Gastroesophageal sphincter (tissue), 4 donors: ENCODE data around the gene C7orf25. TPM values are rescaled to one million over a fixed set of nuclear protein-coding genes. Genes with fewer than 3 reads are reported as not detected.

Experiments used
- ATAC-seq: fragments of 150-250 bp; one replicate; pipeline ENCODE4 v1.9.1; 2016; ENCODE audit warnings: mild to moderate bottlenecking, moderate library complexity
- H3K27ac ChIP-seq, 4 donors: fragments of 200-600 bp; sonication (generic) in 3 of 4; 1 replicate in 3 of 4; 2 replicates in 1 of 4; pipeline ENCODE4 v1.5.1; 2016 to 2019
- H3K27me3 ChIP-seq: fragments of 200-600 bp; sonication (generic); one replicate; pipeline ENCODE4 v1.5.1; 2019
- H3K36me3 ChIP-seq, 2 donors: fragments of 200-600 bp; sonication (generic); one replicate each; pipeline ENCODE4 v1.5.1; 2019; ENCODE audit warnings: control low read depth in 1 of 2
- H3K4me1 ChIP-seq, 3 donors: fragments of 200-600 bp; sonication (generic); 1 replicate in 2 of 3; 2 replicates in 1 of 3; pipeline ENCODE4 v1.5.1; 2016 to 2019; ENCODE audit warnings: control low read depth in 2 of 3
- H3K4me3 ChIP-seq, 2 donors: fragments of 200-600 bp; sonication (generic); one replicate each; pipeline ENCODE4 v1.5.1; 2019; ENCODE audit warnings: mild to moderate bottlenecking in 1 of 2, moderate library complexity in 1 of 2
- H3K9me3 ChIP-seq, 3 donors: fragments of 200-600 bp; sonication (generic); one replicate each; pipeline ENCODE4 v1.5.1; 2017 to 2019; ENCODE audit warnings: control low read depth in 2 of 3
- EP300 ChIP-seq: sonication (generic); formaldehyde crosslinking; IDR thresholded peaks from one replicate; pipeline ENCODE4 v1.6.1; 2017; ENCODE audit warnings: antibody characterized with exemption, mild to moderate bottlenecking
- POLR2A ChIP-seq, 2 donors: fragments of 450-650 bp; IDR thresholded peaks; one replicate each; pipeline ENCODE4 v1.6.1; 2017; ENCODE audit warnings: antibody characterized with exemption in 2 of 2, mild to moderate bottlenecking in 2 of 2, moderate library complexity in 1 of 2
- POLR2AphosphoS5 ChIP-seq: sonication (generic); formaldehyde crosslinking; IDR thresholded peaks from one replicate; pipeline ENCODE4 v1.6.1; 2017; ENCODE audit warnings: antibody characterized with exemption
- WGBS, 2 donors: methylation state at CpG; one replicate each; pipeline ENCODE4 v1.1.5; 2018; ENCODE audit warnings: low coverage in 1 of 2; 5-methylcytosine and 5-hydroxymethylcytosine counted together
- total RNA-seq, 4 donors: library from RNA; depleted of rRNA; stranded (reverse); fragments of >200 nt; gene quantifications; one replicate each; pipeline ENCODE4 v1.1.0, GENCODE V29; 2016
- TF ChIP-seq, protein P1 (sequence below), 4 experiments: fragments of 200-600 bp in 2 of 4; fragments of 450-650 bp in 2 of 4; sonication (generic) in 1 of 4; IDR thresholded peaks; one replicate each; pipeline ENCODE4 v1.5.1; 2017 to 2019; ENCODE audit warnings: antibody characterized with exemption in 4 of 4, mild to moderate bottlenecking in 2 of 4, moderate library complexity in 2 of 4

C7orf25 gene
- total RNA-seq, 4 donors from 2014 or later = 10.5 to 15.4 (median 12.5) TPM

DNA sequence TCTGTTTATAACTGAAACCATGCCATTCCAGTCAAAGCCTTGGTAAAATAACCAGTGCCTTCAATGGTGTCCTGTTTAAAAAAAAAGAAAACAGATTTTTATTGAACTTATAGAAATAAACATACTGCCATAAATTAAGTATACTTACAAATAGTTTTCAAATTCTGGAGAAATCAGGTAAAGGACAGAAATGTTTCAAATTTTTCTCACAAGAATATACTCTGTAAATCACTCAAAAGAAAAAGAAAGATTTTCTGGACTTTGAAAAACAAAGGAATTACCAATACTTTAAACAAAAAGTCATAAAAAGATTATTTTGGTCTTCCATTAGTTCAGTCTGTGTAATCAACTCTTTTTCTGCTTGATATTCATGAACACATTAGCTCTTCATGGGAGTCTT is 44.2 kb upstream of the C7orf25 start:
- no peaks in the 10 kb centered on the region for H3K36me3 ChIP-seq
- TF ChIP-seq, protein P1, sequence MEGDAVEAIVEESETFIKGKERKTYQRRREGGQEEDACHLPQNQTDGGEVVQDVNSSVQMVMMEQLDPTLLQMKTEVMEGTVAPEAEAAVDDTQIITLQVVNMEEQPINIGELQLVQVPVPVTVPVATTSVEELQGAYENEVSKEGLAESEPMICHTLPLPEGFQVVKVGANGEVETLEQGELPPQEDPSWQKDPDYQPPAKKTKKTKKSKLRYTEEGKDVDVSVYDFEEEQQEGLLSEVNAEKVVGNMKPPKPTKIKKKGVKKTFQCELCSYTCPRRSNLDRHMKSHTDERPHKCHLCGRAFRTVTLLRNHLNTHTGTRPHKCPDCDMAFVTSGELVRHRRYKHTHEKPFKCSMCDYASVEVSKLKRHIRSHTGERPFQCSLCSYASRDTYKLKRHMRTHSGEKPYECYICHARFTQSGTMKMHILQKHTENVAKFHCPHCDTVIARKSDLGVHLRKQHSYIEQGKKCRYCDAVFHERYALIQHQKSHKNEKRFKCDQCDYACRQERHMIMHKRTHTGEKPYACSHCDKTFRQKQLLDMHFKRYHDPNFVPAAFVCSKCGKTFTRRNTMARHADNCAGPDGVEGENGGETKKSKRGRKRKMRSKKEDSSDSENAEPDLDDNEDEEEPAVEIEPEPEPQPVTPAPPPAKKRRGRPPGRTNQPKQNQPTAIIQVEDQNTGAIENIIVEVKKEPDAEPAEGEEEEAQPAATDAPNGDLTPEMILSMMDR (IDR thresholded peaks at IDR 0.05) = no peak
- no peak for TF ChIP-seq POLR2A (IDR thresholded peaks at IDR 0.05)
- TF ChIP-seq POLR2AphosphoS5 = no peak
- no peak for TF ChIP-seq EP300
- ATAC-seq = no peak

DNA sequence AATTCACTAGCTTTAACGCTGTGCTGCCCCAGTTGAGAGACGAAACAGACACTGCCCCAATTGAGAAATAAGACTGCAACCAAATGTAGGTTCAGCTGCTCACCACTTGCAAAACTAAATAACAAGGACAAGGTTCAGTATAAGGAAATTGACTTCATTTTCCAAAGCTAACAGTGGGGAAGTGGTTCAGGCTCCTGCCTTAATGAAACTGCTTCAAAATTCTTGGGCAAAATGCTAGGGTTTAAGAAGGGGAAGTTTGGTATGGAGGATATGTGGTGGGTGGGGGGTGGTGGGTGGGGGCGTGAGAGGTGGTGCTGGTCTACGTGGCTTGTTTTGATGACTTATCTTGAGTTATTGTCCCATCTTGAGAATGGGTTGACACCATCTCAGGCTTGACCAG is 42.1 kb upstream of the C7orf25 start:
- no peak for ATAC-seq
- H3K27me3 ChIP-seq = no peaks in the 10 kb centered on the region
- no peaks in the 10 kb centered on the region for H3K9me3 ChIP-seq
- H3K27ac ChIP-seq = no peak overlapping the region
- H3K4me3 ChIP-seq = no peak overlapping the region
- TF ChIP-seq, protein P1 (IDR thresholded peaks at IDR 0.05) = no peak
- 88 to 90% methylated on average over 4 of the region's 4 CpGs for WGBS, 2 donors
- no peaks in the 10 kb centered on the region for H3K36me3 ChIP-seq
- H3K4me1 ChIP-seq = no peaks in the 10 kb centered on the region

More for the DNA sequence above, 44.2 kb upstream of the C7orf25 start:
- no peaks in the 10 kb centered on the region for H3K4me1 ChIP-seq
- H3K27ac ChIP-seq = no peak overlapping the region
- no peak overlapping the region for H3K4me3 ChIP-seq
- H3K9me3 ChIP-seq = no peaks in the 10 kb centered on the region
- no peaks in the 10 kb centered on the region for H3K27me3 ChIP-seq

DNA sequence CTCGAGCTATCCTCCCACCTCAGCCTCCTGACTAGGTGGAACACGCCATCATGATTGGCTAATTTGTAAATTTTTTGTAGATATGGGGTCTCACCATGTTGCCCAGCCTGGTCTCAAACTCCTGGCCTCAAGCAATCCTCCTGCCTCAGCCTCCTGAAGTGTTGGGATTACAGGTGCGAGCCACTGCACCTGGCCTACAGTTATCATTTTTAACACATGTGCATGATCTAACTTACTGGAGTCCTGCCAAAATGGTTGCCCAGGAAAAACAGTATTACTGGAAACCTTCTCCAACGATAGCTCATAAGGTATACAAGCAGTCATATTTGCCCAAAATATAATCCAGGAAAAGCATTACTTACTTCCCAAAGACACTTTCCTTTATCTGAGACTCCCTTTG is 40.5 kb upstream of the C7orf25 start:
- no peak overlapping the region for H3K27ac ChIP-seq
- 64 to 75% methylated on average over 3 of the region's 4 CpGs for WGBS, 2 donors
- no peak for ATAC-seq
- H3K4me3 ChIP-seq = no peak overlapping the region
- H3K9me3 ChIP-seq = no peaks in the 10 kb centered on the region
- no peaks in the 10 kb centered on the region for H3K36me3 ChIP-seq
- H3K27me3 ChIP-seq = no peaks in the 10 kb centered on the region
- TF ChIP-seq, protein P1 (IDR thresholded peaks at IDR 0.05) = no peak
- TF ChIP-seq POLR2AphosphoS5 (no peak), EP300 (no peak), POLR2A (IDR thresholded peaks at IDR 0.05) (no peak)
- H3K4me1 ChIP-seq = no peaks in the 10 kb centered on the region

DNA sequence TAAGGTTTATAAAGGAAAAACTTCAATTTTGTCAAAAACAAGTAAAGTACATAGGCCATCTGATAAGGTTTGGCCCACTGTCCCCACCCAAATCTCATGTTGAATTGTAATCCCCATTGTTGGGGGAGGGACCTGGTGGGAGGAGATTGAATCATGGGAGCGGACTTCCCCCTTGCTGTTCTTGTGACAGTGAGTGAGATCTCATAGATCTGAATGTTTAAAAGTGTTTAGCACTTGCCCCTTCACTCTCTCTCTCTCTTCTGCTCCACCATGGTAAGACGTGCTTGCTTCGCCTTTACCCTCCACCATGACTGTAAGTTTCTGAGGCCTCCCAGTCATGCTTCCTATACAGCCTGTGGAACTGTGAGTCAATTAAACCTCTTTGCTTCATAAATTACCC is 38.5 kb upstream of the C7orf25 start:
- no peaks in the 10 kb centered on the region for H3K36me3 ChIP-seq
- no peak overlapping the region for H3K4me3 ChIP-seq
- TF ChIP-seq POLR2AphosphoS5 (no peak), EP300 (no peak), POLR2A (IDR thresholded peaks at IDR 0.05) (no peak)
- TF ChIP-seq, protein P1 (IDR thresholded peaks at IDR 0.05) = no peak
- H3K9me3 ChIP-seq = no peaks in the 10 kb centered on the region
- H3K27me3 ChIP-seq = no peaks in the 10 kb centered on the region
- 61 to 65% methylated on average over 3 of the region's 3 CpGs for WGBS, 2 donors
- ATAC-seq = no peak
- H3K27ac ChIP-seq = no peak overlapping the region
- H3K4me1 ChIP-seq = no peaks in the 10 kb centered on the region

DNA sequence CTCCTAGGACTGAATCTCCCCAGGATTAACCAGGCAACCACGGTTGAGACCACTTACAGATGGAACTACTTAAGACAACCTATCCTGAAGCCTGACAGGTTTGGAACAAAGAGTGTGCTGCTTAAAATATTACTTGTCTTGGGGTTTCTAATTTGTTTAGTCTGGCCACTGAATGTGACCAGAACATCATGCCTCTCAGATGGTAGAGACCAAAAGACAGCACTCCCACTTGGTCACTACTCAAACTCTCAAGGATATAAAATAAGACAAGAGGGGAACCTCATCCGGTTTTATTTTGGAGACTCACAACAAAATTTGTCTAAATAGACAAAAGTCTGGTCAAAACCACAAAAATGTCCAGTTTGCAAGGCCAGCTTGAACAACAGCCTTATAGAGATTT is 35.7 kb upstream of the C7orf25 start:
- H3K27ac ChIP-seq = no peak overlapping the region
- TF ChIP-seq EP300 = no peak
- TF ChIP-seq, protein P1 (IDR thresholded peaks at IDR 0.05) = no peak
- TF ChIP-seq POLR2AphosphoS5 = no peak
- TF ChIP-seq POLR2A (IDR thresholded peaks at IDR 0.05) = no peak
- no peaks in the 10 kb centered on the region for H3K27me3 ChIP-seq
- no peaks in the 10 kb centered on the region for H3K36me3 ChIP-seq
- no peak overlapping the region for H3K4me3 ChIP-seq
- no peaks in the 10 kb centered on the region for H3K9me3 ChIP-seq
- H3K4me1 ChIP-seq = no peaks in the 10 kb centered on the region
- no peak for ATAC-seq
- WGBS, 2 donors = 46 to 50% methylated on average over 1 to 2 of the region's 2 CpGs
